ENCODE data around the gene HIGD1A.

Gene HIGD1A

GRCh38 chr3:42795621-42796181, 8.6 kb downstream of the HIGD1A start:
- DNase-seq: no peak

- no peak for DNase-seq
These were observed 13.5 kb downstream of the HIGD1A start for GRCh38 chr3:42790714-42791229.

- DNase-seq: no peak
These were observed 17.7 kb downstream of the HIGD1A start for GRCh38 chr3:42786631-42787030.

- no peak for DNase-seq
These were observed 18.1 kb downstream of the HIGD1A start for GRCh38 chr3:42786212-42786611.

GRCh38 chr3:42780892-42781700, 23.2 kb downstream of the HIGD1A start:
- peak; percentile 24 for DNase-seq

GRCh38 chr3:42780398-42780797, 23.9 kb downstream of the HIGD1A start:
- DNase-seq: no peak

GRCh38 chr3:42778644-42779043, 25.6 kb downstream of the HIGD1A start:
- no peak for DNase-seq

- DNase-seq: no peak
These were observed 30.9 kb downstream of the HIGD1A start for GRCh38 chr3:42773409-42773751.

GRCh38 chr3:42772670-42773408, 31.5 kb downstream of the HIGD1A start, which contains the start of gene CCDC13:
Gene CCDC13, minus strand, starts transcription at chr3:42773253. Its CDS starts 14,908 bp downstream, at chr3:42758345.
- peak; percentile 48 for DNase-seq

GRCh38 chr3:42771271-42771670, 33.0 kb downstream of the HIGD1A start:
- no peak for DNase-seq

GRCh38 chr3:42769477-42770131, 34.7 kb downstream of the HIGD1A start:
- no peak for DNase-seq

GRCh38 chr3:42764561-42765295, 39.6 kb downstream of the HIGD1A start:
- DNase-seq: no peak

- DNase-seq: no peak
These were observed 40.2 kb downstream of the HIGD1A start for GRCh38 chr3:42764115-42764514.

GRCh38 chr3:42763021-42763420, 41.3 kb downstream of the HIGD1A start:
- no peak for DNase-seq

GRCh38 chr3:42762046-42762724, 42.1 kb downstream of the HIGD1A start:
- DNase-seq: no peak

- no peak for DNase-seq
These were observed 46.2 kb downstream of the HIGD1A start for GRCh38 chr3:42758126-42758525.

GRCh38 chr3:42756681-42757213, 47.5 kb downstream of the HIGD1A start:
- no peak for DNase-seq

- no peak for DNase-seq
These were observed 48.4 kb downstream of the HIGD1A start for GRCh38 chr3:42755681-42756578.

- DNase-seq: no peak
These were observed 50.5 kb downstream of the HIGD1A start for GRCh38 chr3:42753757-42754156.

- DNase-seq: no peak
These were observed 51.3 kb downstream of the HIGD1A start for GRCh38 chr3:42752961-42753360.

Data from NCI-H524 treated with DMSO at 0.1 percent for 48 hours (cell line).